BJ (cell line): ENCODE measurements around the gene RPS6KA2. TPM values are rescaled to one million over a fixed set of nuclear protein-coding genes. Genes with fewer than 3 reads are reported as not detected.

ENCODE experiments used
- CTCF ChIA-PET: fragments of 350-600 bp; formaldehyde crosslinking; extraction: SDS; loops from one replicate; lab custom pipeline; 2021; ENCODE audit warnings: antibody characterized with exemption, inconsistent platforms; lab: Yijun Ruan, JAX
- POLR2A ChIA-PET: fragments of 300-600 bp; sonication (Branson Sonifier 250); formaldehyde crosslinking; extraction: SDS; loops from one replicate; lab custom pipeline; 2021; ENCODE audit warnings: antibody characterized with exemption; lab: Charles Lee
- DNase-seq: peaks from one replicate; pipeline ENCODE4 v3.0.0-alpha.2; 2011; ENCODE audit warnings: low read depth
- H3K27me3 ChIP-seq: 2 replicates; pipeline ENCODE4 v1.6.0; 2011; ENCODE audit warnings: low read length; ENCODE audit not compliant: control insufficient read depth, insufficient read depth
- H3K36me3 ChIP-seq: 2 replicates; pipeline ENCODE4 v1.5.1; 2011; ENCODE audit warnings: low read length; ENCODE audit not compliant: control insufficient read depth, insufficient read depth
- H3K4me3 ChIP-seq: 2 replicates; pipeline ENCODE4 v1.5.1; 2011; ENCODE audit warnings: low read depth, mild to moderate bottlenecking, control low read depth, low read length
- CTCF ChIP-seq: IDR thresholded peaks from 2 replicates; pipeline ENCODE4 v1.5.1; 2011; ENCODE audit warnings: low read depth, mild to moderate bottlenecking, control low read depth, inconsistent platforms, low read length, moderate library complexity; ENCODE audit not compliant: insufficient read depth
- polyA plus RNA-seq: library from polyadenylated mRNA; depleted of rRNA; stranded (reverse); fragments of >200 nt; gene quantifications from 2 replicates; pipeline ENCODE4 v1.2.3, GENCODE V29; 2011

RPS6KA2 gene
- polyA plus RNA-seq, 1 experiment: 80.8 TPM

GRCh38 chr6:166476634-166477215 lies 150.3 kb downstream of the RPS6KA2 start:
- H3K27me3 ChIP-seq: no peaks in the 10 kb centered on the region
- H3K36me3 ChIP-seq: peaks cover 10% of the 10 kb centered on the region
- no peak for DNase-seq
- no peak for TF ChIP-seq CTCF
- H3K4me3 ChIP-seq: no peak overlapping the region
- ChIA-PET CTCF (interaction anchor here (0.6 kb wide), 1 partner anchor 475 kb away, joined by 3 read pairs; no protein-coding TSS in a partner anchor), POLR2A (no interaction called here)

- Histone ChIP-seq H3K27me3 (no peaks in the 10 kb centered on the region), H3K4me3 (no peak overlapping the region), H3K36me3 (peaks cover 10% of the 10 kb centered on the region)
- no peak for TF ChIP-seq CTCF
- ChIA-PET CTCF (no interaction called here), POLR2A (no interaction called here)
- DNase-seq: no peak
Measured at GRCh38 chr6:166476061-166476591, 150.9 kb downstream of the RPS6KA2 start.

- ChIA-PET POLR2A (no interaction called here), CTCF (interaction anchor here (0.6 to 1.2 kb wide), 3 partner anchors 9 to 80 kb away, joined by 3 to 4 read pairs (median 4); no protein-coding TSS in a partner anchor)
- Histone ChIP-seq H3K36me3 (peaks cover 10% of the 10 kb centered on the region), H3K4me3 (no peak overlapping the region), H3K27me3 (no peaks in the 10 kb centered on the region)
- DNase-seq: peak; percentile 9
- TF ChIP-seq CTCF: no peak
Measured at GRCh38 chr6:166474721-166475565, 152.1 kb downstream of the RPS6KA2 start.

GRCh38 chr6:166473886-166474571 lies 153.0 kb downstream of the RPS6KA2 start:
- Histone ChIP-seq H3K36me3 (peaks cover 10% of the 10 kb centered on the region), H3K4me3 (no peak overlapping the region), H3K27me3 (no peaks in the 10 kb centered on the region)
- no peak for TF ChIP-seq CTCF
- CTCF ChIA-PET: interaction anchor here (0.6 to 1.2 kb wide), 3 partner anchors 8 to 79 kb away, joined by 3 to 4 read pairs (median 4); no protein-coding TSS in a partner anchor
- DNase-seq: no peak
- POLR2A ChIA-PET: no interaction called here
